K562 (cell line): ENCODE results near the gene AASS. TPM values are rescaled to one million over a fixed set of nuclear protein-coding genes. Genes with fewer than 3 reads are reported as not detected.

Experiments used
- ATAC-seq: fragments of 200-7000 bp; cut with Tn5 transposase; 3 replicates; pipeline ENCODE4 v1.9.1; 2020; ENCODE audit warnings: moderate library complexity
- BruUV-seq: library from RNA; stranded (reverse); fragments of 400-500 nt; replicated peaks from 2 replicates; lab custom pipeline; 2021; lab: Mats Ljungman, UMichigan
- CTCF ChIA-PET: fragments of 300-600 bp; formaldehyde crosslinking; extraction: SDS; loops from one replicate; lab custom pipeline; 2021; ENCODE audit warnings: low intra/inter-chr PET ratio; lab: Yijun Ruan, JAX
- POLR2A ChIA-PET: fragments of 300-600, 350-650 bp; sonication (Branson Sonifier 250); formaldehyde crosslinking; extraction: SDS; loops from one replicate; lab custom pipeline; 2021; ENCODE audit warnings: antibody characterized with exemption, inconsistent platforms; lab: Yijun Ruan, JAX
- DNase-seq, 4 experiments: peaks; one replicate each; pipeline versions ENCODE4 v3.0.0 to v3.0.0-alpha.2; 2011 to 2018; ENCODE audit warnings: low spot score in 3 of 4, mixed read lengths in 3 of 4; ENCODE audit errors: extremely low read depth in 1 of 4
- FAIRE-seq: peaks from 2 replicates; lab custom pipeline; 2011; peaks lifted over from hg19 to GRCh38; lab: Jason Lieb, UNC
- H2AFZ ChIP-seq: 2 replicates; pipeline ENCODE4 v1.6.0; 2011; ENCODE audit warnings: low read depth, low read length, control low read depth, inconsistent platforms
- H3K27ac ChIP-seq: fragments of 200-600 bp; 3 replicates; pipeline ENCODE4 v1.8.0; 2011; ENCODE audit warnings: low read depth, mild to moderate bottlenecking, control low read depth, inconsistent platforms, low read length, moderate library complexity, mixed read lengths; ENCODE audit errors: extremely low read depth
- H3K27me3 ChIP-seq, 2 experiments: fragments of 300-600 bp in 1 of 2; 2 replicates in 1 of 2; 3 replicates in 1 of 2; pipeline versions ENCODE4 v1.6.0 to v1.8.0; 2011; ENCODE audit warnings: inconsistent platforms in 2 of 2, low read length in 2 of 2, mild to moderate bottlenecking in 1 of 2, mixed read lengths in 1 of 2, moderate library complexity in 1 of 2; ENCODE audit not compliant: control insufficient read depth in 2 of 2, insufficient read depth in 2 of 2
- H3K36me3 ChIP-seq: fragments of 300-600 bp; 3 replicates; pipeline ENCODE4 v1.8.0; 2011; ENCODE audit warnings: mild to moderate bottlenecking, low read length, inconsistent platforms; ENCODE audit not compliant: control insufficient read depth, insufficient read depth
- H3K4me1 ChIP-seq, 2 experiments: fragments of 200-600 bp in 1 of 2; replicated peaks in 1 of 2; 2 replicates in 1 of 2; 3 replicates in 1 of 2; pipeline versions ENCODE4 v1.5.1 to v1.8.0; 2011; ENCODE audit warnings: inconsistent platforms in 2 of 2, low read length in 2 of 2, mild to moderate bottlenecking in 1 of 2, mixed read lengths in 1 of 2, moderate library complexity in 1 of 2; ENCODE audit not compliant: control insufficient read depth in 2 of 2, insufficient read depth in 2 of 2
- H3K4me2 ChIP-seq: 2 replicates; pipeline ENCODE4 v1.6.1; 2011; ENCODE audit warnings: low read length, control low read depth, inconsistent platforms, mixed read lengths; ENCODE audit not compliant: insufficient read depth
- H3K4me3 ChIP-seq: fragments of 200-600 bp; sonication (generic), shearing (Covaris generic); 2 replicates; pipeline ENCODE4 v1.5.1; 2016; ENCODE audit warnings: control low read depth, inconsistent platforms
- H3K79me2 ChIP-seq: fragments of 200-600 bp; 3 replicates; pipeline ENCODE4 v1.8.0; 2011; ENCODE audit warnings: low read length, inconsistent platforms; ENCODE audit not compliant: control insufficient read depth, insufficient read depth
- H3K9ac ChIP-seq, 2 experiments: 2 replicates each; pipeline versions ENCODE4 v1.6.0 to v1.6.1; 2011; ENCODE audit warnings: low read depth in 2 of 2, low read length in 2 of 2, control low read depth in 1 of 2, inconsistent platforms in 1 of 2, mild to moderate bottlenecking in 1 of 2, mixed read lengths in 1 of 2; ENCODE audit not compliant: insufficient read depth in 1 of 2
- H3K9me1 ChIP-seq: one replicate; pipeline ENCODE4 v1.6.0; 2011; ENCODE audit warnings: inconsistent platforms, mild to moderate bottlenecking, low read length, moderate library complexity; ENCODE audit not compliant: control insufficient read depth, insufficient read depth
- H3K9me3 ChIP-seq: replicated peaks from 2 replicates; pipeline ENCODE4 v1.5.1; 2011; ENCODE audit warnings: low read depth, low read length, inconsistent platforms; ENCODE audit not compliant: control insufficient read depth, insufficient read depth
- H4K20me1 ChIP-seq: replicated peaks from 2 replicates; pipeline ENCODE4 v1.6.1; 2011; ENCODE audit warnings: low read length, inconsistent platforms, mixed read lengths; ENCODE audit not compliant: control insufficient read depth, insufficient read depth
- E4F1 ChIP-seq: fragments of 250-450 bp; sonication (Bioruptor Pico); IDR thresholded peaks from 2 replicates; pipeline ENCODE4 v1.5.0; 2021; ENCODE audit warnings: mild to moderate bottlenecking, borderline replicate concordance
- PHF8 ChIP-seq: fragments of 200-600 bp; sonication (generic); IDR thresholded peaks from 2 replicates; pipeline ENCODE4 v1.6.1; 2012; ENCODE audit warnings: mixed run types, mild to moderate bottlenecking, inconsistent platforms, low read length, moderate library complexity, borderline replicate concordance
- RBM25 ChIP-seq: fragments of 200-400 bp; formaldehyde crosslinking; IDR thresholded peaks from 2 replicates; pipeline ENCODE4 v1.6.1; 2018; ENCODE audit warnings: low read length, low read depth, moderate library complexity; ENCODE audit not compliant: severe bottlenecking
- SAP30 ChIP-seq: fragments of 200-600 bp; sonication (generic); IDR thresholded peaks from 2 replicates; pipeline ENCODE4 v1.6.1; 2012; ENCODE audit warnings: borderline replicate concordance, low read depth, mild to moderate bottlenecking, moderate library complexity, low read length, control low read depth, inconsistent platforms; ENCODE audit not compliant: insufficient read depth, poor library complexity, severe bottlenecking
- SRSF3 ChIP-seq: fragments of 200-400 bp; formaldehyde crosslinking; IDR thresholded peaks from 2 replicates; pipeline ENCODE4 v1.6.1; 2016; ENCODE audit warnings: mild to moderate bottlenecking, low read length, moderate library complexity; ENCODE audit not compliant: insufficient read depth
- THRA ChIP-seq: fragments of 450-650 bp; IDR thresholded peaks from 2 replicates; pipeline ENCODE4 v1.6.1; 2017; ENCODE audit warnings: mild to moderate bottlenecking, moderate library complexity
- WGBS: fragments of 100-300 bp; shearing (Covaris generic); methylation state at CpG from one replicate; pipeline ENCODE4 v1.1.6; 2016; ENCODE audit warnings: low coverage, mixed read lengths; ENCODE audit not compliant: insufficient coverage; ENCODE audit errors: missing lambda C conversion rate; 5-methylcytosine and 5-hydroxymethylcytosine counted together
- in situ Hi-C: fragments of 300-500 bp; cut with MboI; formaldehyde crosslinking; loops from 4 replicates; pipeline ENCODE4 v1.15.0; 2018; ENCODE audit warnings: inconsistent platforms, mixed read lengths
- intact Hi-C: fragments of 100-400 bp; cut with micrococcal nuclease; formaldehyde crosslinking; loops from 2 replicates; pipeline ENCODE4 v1.14.2; 2022
- polyA plus RNA-seq, 8 experiments: library from polyadenylated mRNA; depleted of rRNA in 4 of 8; stranded (reverse) in 5 of 8; unstranded in 3 of 8; fragments of >200 nt; fragmentation: Nextera tagmentation in 2 of 8; fragmentation: Illumina TruSeq in 1 of 8; extraction: Ambion mirVana in 2 of 8; extraction: Trizol in 1 of 8; gene quantifications; 2 replicates each; pipeline versions ENCODE4 v1.2.1 to v1.2.3, GENCODE V29; 2011 to 2014; ENCODE audit warnings: inconsistent platforms in 1 of 8, missing spikeins in 1 of 8
- total RNA-seq, 7 experiments: library from RNA; depleted of rRNA in 6 of 7; stranded (reverse); fragments of >200 nt in 6 of 7; fragmentation: Illumina TruSeq in 2 of 7; extraction: Trizol in 2 of 7; gene quantifications; 2 replicates each; pipeline versions ENCODE4 v1.2.1 to v1.2.3, GENCODE V29; 2011 to 2021; ENCODE audit warnings: low replicate concordance in 1 of 7

AASS gene
- total and polyA plus RNA-seq, 9 of the 15 experiments (the other 6 are each of a cell fraction or from before 2014, with no cell fraction given), result 0.04 to 0.38 (median 0.07) TPM; not detected in 6

- Histone ChIP-seq H3K9me3 (no peaks in the 10 kb centered on the region), H3K9ac (no peak overlapping the region), H3K36me3 (no peaks in the 10 kb centered on the region), H3K9me1 (no peaks in the 10 kb centered on the region), H3K79me2 (no peaks in the 10 kb centered on the region), H3K27me3 (no peaks in the 10 kb centered on the region), H3K4me3 (no peak overlapping the region), H2AFZ (no peak overlapping the region), H4K20me1 (no peaks in the 10 kb centered on the region), H3K4me2 (no peak overlapping the region), H3K4me1 (no peaks in the 10 kb centered on the region), H3K27ac (no peak overlapping the region)
- whole genome bisulfite sequencing, result 0% methylated on average over 1 of the region's 1 CpG
- BruUV-seq, result no TSS peak
- in situ Hi-C loops, result no loop called here
- TF ChIP-seq E4F1, result no peak
- no peak for TF ChIP-seq SRSF3
- TF ChIP-seq THRA, result no peak
- TF ChIP-seq SAP30, result no peak
- TF ChIP-seq RBM25, result no peak
- TF ChIP-seq PHF8, result no peak
- no peak for DNase-seq
- POLR2A ChIA-PET, result no interaction called here
- CTCF ChIA-PET, result no interaction called here
- intact Hi-C loops, result no loop called here
- no peak for FAIRE-seq
- no peak for ATAC-seq
Observed at GRCh38 chr7:122118757-122119156, 25.3 kb downstream of the AASS start.
